Astrocyte (in vitro differentiated cells and primary cell): Measurements from ENCODE around the gene COX20.

Source experiments
- CTCF ChIP-seq: IDR thresholded peaks from 2 replicates; pipeline ENCODE4 v1.5.1; 2011; ENCODE audit warnings: low read depth, mild to moderate bottlenecking, inconsistent platforms, low read length, moderate library complexity; ENCODE audit not compliant: insufficient read depth
- EZH2 ChIP-seq: IDR thresholded peaks from 2 replicates; pipeline ENCODE4 v1.6.1; 2012; ENCODE audit warnings: mild to moderate bottlenecking, low read length, inconsistent platforms; ENCODE audit not compliant: insufficient read depth

GRCh38 chr1:244791061-244791460 lies 44.4 kb upstream of the COX20 start:
- no peak for TF ChIP-seq CTCF
- no peak for TF ChIP-seq EZH2
